Fibroblast of the aortic adventitia (primary cell): Measurements from ENCODE around the gene CNTNAP5. TPM values are rescaled to one million over a fixed set of nuclear protein-coding genes. Genes with fewer than 3 reads are reported as not detected.

Source experiments
- DNase-seq: peaks from one replicate; pipeline ENCODE4 v3.0.0-alpha.2; 2010; ENCODE audit warnings: low read depth
- H3K4me3 ChIP-seq: 2 replicates; pipeline ENCODE4 v1.5.1; 2011; ENCODE audit warnings: low read depth, mild to moderate bottlenecking, control low read depth, low read length, moderate library complexity
- CTCF ChIP-seq: IDR thresholded peaks from 2 replicates; pipeline ENCODE4 v1.5.1; 2011; ENCODE audit warnings: mild to moderate bottlenecking, low read length, control low read depth, inconsistent platforms; ENCODE audit not compliant: insufficient read depth
- total RNA-seq: library from RNA; depleted of rRNA; stranded (reverse); fragments of >200 nt; gene quantifications from 2 replicates; pipeline ENCODE4 v1.2.3, GENCODE V29; 2012; ENCODE audit warnings: low replicate concordance

Gene CNTNAP5
- total RNA-seq, 1 donor, result under 0.01 TPM

GRCh38 chr2:124693156-124693555 is 668.1 kb downstream of the CNTNAP5 start:
- H3K4me3 ChIP-seq, result no peak overlapping the region
- no peak for DNase-seq
- TF ChIP-seq CTCF, result no peak

- DNase-seq, result no peak
- no peak overlapping the region for H3K4me3 ChIP-seq
- no peak for TF ChIP-seq CTCF
Measured at GRCh38 chr2:124698979-124699565, 674.0 kb downstream of the CNTNAP5 start.

GRCh38 chr2:124702777-124703176 is 677.7 kb downstream of the CNTNAP5 start:
- no peak for TF ChIP-seq CTCF
- DNase-seq, result no peak

GRCh38 chr2:124704071-124704925 is 679.2 kb downstream of the CNTNAP5 start:
- DNase-seq, result no peak
- no peak overlapping the region for H3K4me3 ChIP-seq
- no peak for TF ChIP-seq CTCF

More at GRCh38 chr2:124702777-124703176, 677.7 kb downstream of the CNTNAP5 start:
- H3K4me3 ChIP-seq, result no peak overlapping the region

- TF ChIP-seq CTCF, result no peak
- no peak overlapping the region for H3K4me3 ChIP-seq
- DNase-seq, result no peak
Measured at GRCh38 chr2:124708661-124709060, 683.6 kb downstream of the CNTNAP5 start.

GRCh38 chr2:124713969-124714368 is 688.9 kb downstream of the CNTNAP5 start:
- no peak overlapping the region for H3K4me3 ChIP-seq
- no peak for TF ChIP-seq CTCF
- DNase-seq, result no peak

GRCh38 chr2:124725187-124725586 is 700.1 kb downstream of the CNTNAP5 start:
- no peak for DNase-seq
- TF ChIP-seq CTCF, result no peak

More at GRCh38 chr2:124725187-124725586, 700.1 kb downstream of the CNTNAP5 start:
- no peak overlapping the region for H3K4me3 ChIP-seq
